ENCODE results near the gene MOV10. TPM values are rescaled to one million over a fixed set of nuclear protein-coding genes. Genes with fewer than 3 reads are reported as not detected.

Gene MOV10
- total and polyA plus RNA-seq, 8 donors: 25.9 to 137 (median 66.8) TPM

DNA sequence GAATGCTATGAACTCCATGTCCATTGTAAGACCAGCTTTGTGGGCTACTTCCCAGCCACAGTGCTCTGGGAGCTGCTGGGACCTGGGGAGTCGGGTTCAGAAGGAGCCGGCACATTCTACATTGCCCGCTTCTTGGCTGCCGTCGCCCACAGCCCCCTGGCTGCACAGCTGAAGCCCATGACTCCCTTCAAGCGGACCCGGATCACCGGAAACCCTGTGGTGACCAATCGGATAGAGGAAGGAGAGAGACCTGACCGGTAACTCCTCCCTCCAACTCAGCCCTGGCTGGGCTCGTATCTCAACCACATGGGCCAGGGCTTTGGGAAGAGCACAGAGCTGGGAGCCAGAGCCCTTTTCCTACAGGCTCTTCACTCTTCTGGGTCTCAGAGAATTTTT is 15.4 kb downstream of the MOV10 start:
- H3K36me3 ChIP-seq: peaks cover 37 to 72% (median 65%) of the 10 kb centered on the region in 4 donors

GRCh38 chr1:112692681-112693080 is 18.2 kb downstream of the MOV10 start:
- Histone ChIP-seq H3K4me1 (peaks cover 0 to 7% (median 4%) of the 10 kb centered on the region in 4 donors), H3K27me3 (no peaks in the 10 kb centered on the region), H3K9me3 (no peaks in the 10 kb centered on the region), H3K36me3 (peaks cover 50 to 99% (median 93%) of the 10 kb centered on the region in 4 donors), H3K4me3 (no peak overlapping the region), H3K27ac (no peak overlapping the region)
- intact Hi-C loops (cut with DNase I; ENCODE audit: low total_unique reads): no loop called here
- WGBS, 5 donors: 91 to 96% (median 96%) methylated on average over 5 of the region's 5 CpGs
- DNase-seq: no peak
- TF ChIP-seq POLR2A (IDR thresholded peaks at IDR 0.05) (no peak), POLR2AphosphoS5 (IDR thresholded peaks at IDR 0.05) (no peak), EP300 (IDR thresholded peaks at IDR 0.05) (no peak)
- TF ChIP-seq, protein P1, sequence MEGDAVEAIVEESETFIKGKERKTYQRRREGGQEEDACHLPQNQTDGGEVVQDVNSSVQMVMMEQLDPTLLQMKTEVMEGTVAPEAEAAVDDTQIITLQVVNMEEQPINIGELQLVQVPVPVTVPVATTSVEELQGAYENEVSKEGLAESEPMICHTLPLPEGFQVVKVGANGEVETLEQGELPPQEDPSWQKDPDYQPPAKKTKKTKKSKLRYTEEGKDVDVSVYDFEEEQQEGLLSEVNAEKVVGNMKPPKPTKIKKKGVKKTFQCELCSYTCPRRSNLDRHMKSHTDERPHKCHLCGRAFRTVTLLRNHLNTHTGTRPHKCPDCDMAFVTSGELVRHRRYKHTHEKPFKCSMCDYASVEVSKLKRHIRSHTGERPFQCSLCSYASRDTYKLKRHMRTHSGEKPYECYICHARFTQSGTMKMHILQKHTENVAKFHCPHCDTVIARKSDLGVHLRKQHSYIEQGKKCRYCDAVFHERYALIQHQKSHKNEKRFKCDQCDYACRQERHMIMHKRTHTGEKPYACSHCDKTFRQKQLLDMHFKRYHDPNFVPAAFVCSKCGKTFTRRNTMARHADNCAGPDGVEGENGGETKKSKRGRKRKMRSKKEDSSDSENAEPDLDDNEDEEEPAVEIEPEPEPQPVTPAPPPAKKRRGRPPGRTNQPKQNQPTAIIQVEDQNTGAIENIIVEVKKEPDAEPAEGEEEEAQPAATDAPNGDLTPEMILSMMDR (IDR thresholded peaks at IDR 0.05): no peak

More for the DNA sequence above, 15.4 kb downstream of the MOV10 start:
- peaks cover 0 to 7% (median 3%) of the 10 kb centered on the region in 4 donors for H3K4me1 ChIP-seq
- H3K27ac ChIP-seq: no peak overlapping the region
- 88 to 94% (median 92%) methylated on average over 11 of the region's 11 CpGs for WGBS, 5 donors
- intact Hi-C loops (cut with DNase I; ENCODE audit: low total_unique reads): no loop called here
- DNase-seq: no peak
- TF ChIP-seq POLR2AphosphoS5 (IDR thresholded peaks at IDR 0.05) (no peak), EP300 (IDR thresholded peaks at IDR 0.05) (no peak), POLR2A (IDR thresholded peaks at IDR 0.05) (no peak)
- TF ChIP-seq, protein P1 (IDR thresholded peaks at IDR 0.05): no peak
- H3K27me3 ChIP-seq: no peaks in the 10 kb centered on the region
- no peaks in the 10 kb centered on the region for H3K9me3 ChIP-seq
- H3K4me3 ChIP-seq: no peak overlapping the region

DNA sequence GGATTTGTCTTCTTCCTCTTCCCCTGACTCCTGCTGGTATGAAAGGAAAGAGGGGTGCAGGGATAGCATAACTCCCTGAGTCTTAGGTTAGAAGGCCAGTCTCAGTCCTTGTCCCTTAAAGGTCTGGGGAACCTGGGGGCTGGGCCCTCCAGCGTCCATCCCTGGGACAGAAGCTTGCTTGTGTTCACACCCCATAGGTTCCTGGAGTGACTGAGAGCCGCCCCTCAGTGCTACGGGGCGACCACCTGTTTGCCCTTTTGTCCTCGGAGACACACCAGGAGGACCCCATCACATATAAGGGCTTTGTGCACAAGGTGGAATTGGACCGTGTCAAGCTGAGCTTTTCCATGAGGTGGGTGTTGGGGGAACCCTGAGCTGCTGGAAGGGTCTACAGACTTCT is 19.4 kb downstream of the MOV10 start:
- Histone ChIP-seq H3K27ac (no peak overlapping the region), H3K9me3 (no peaks in the 10 kb centered on the region), H3K4me3 (no peak overlapping the region), H3K4me1 (peaks cover 7 to 13% (median 8%) of the 10 kb centered on the region in 4 donors), H3K36me3 (peaks cover 54 to 100% (median 100%) of the 10 kb centered on the region in 4 donors), H3K27me3 (no peaks in the 10 kb centered on the region)
- TF ChIP-seq POLR2A (IDR thresholded peaks at IDR 0.05) (no peak), EP300 (IDR thresholded peaks at IDR 0.05) (no peak), POLR2AphosphoS5 (IDR thresholded peaks at IDR 0.05) (no peak)
- TF ChIP-seq, protein P1 (IDR thresholded peaks at IDR 0.05): no peak
- WGBS, 5 donors: 80 to 93% (median 91%) methylated on average over 1 to 6 of the region's 6 CpGs
- intact Hi-C loops (cut with DNase I; ENCODE audit: low total_unique reads): no loop called here
- no peak for DNase-seq

DNA sequence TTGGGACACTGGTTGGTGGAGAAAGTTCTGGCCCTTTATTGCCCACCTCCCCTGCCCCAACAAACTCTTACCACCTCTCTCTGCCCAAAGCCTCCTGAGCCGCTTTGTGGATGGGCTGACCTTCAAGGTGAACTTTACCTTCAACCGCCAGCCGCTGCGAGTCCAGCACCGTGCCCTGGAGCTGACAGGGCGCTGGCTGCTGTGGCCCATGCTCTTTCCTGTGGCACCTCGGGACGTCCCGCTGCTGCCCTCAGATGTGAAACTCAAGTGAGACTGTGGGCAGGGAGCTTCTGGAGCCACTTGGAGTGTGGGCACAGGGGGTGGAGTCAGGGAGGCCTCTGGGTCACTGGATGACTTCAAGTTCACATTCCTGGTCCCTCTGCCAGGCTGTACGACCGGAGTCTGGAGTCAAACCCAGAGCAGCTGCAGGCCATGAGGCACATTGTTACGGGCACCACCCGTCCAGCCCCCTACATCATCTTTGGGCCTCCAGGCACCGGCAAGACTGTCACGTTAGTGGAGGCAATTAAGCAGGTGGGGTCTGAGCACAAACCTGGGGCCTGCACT is 20.0 kb downstream of the MOV10 start:
- H3K27ac ChIP-seq: no peak overlapping the region
- no peaks in the 10 kb centered on the region for H3K9me3 ChIP-seq
- intact Hi-C loops (cut with DNase I; ENCODE audit: low total_unique reads): no loop called here
- peaks cover 54 to 100% (median 98%) of the 10 kb centered on the region in 4 donors for H3K36me3 ChIP-seq
- DNase-seq: no peak
- WGBS, 5 donors: 84 to 94% (median 89%) methylated on average over 11 to 15 of the region's 15 CpGs
- no peak overlapping the region for H3K4me3 ChIP-seq
- no peaks in the 10 kb centered on the region for H3K27me3 ChIP-seq
- H3K4me1 ChIP-seq: peaks cover 13 to 20% (median 14%) of the 10 kb centered on the region in 4 donors
- TF ChIP-seq EP300 (IDR thresholded peaks at IDR 0.05): no peak
- TF ChIP-seq, protein P1 (IDR thresholded peaks at IDR 0.05): no peak
- no peak for TF ChIP-seq POLR2AphosphoS5 (IDR thresholded peaks at IDR 0.05)
- no peak for TF ChIP-seq POLR2A (IDR thresholded peaks at IDR 0.05)

All from stomach (tissue), 9 donors.